HTR-8/SVneo (cell line): ENCODE measurements around the gene COQ9.
"Not testable (repeated sequence)": the region's sequence is repeated elsewhere in the genome, so short reads cannot be mapped to it uniquely, and the experiment has no call there.

Experiments used
- DNase-seq: peaks from one replicate; pipeline ENCODE4 v3.0.0; 2011; ENCODE audit warnings: low spot score, mixed read lengths; ENCODE audit not compliant: insufficient read length
- FAIRE-seq: peaks from 2 replicates; lab custom pipeline; 2011; peaks lifted over from hg19 to GRCh38; lab: Jason Lieb, UNC

The COQ9 gene

GRCh38 chr16:57424583-57424982 is 22.7 kb upstream of the COQ9 start:
- no peak for FAIRE-seq
- no peak for DNase-seq

DNA sequence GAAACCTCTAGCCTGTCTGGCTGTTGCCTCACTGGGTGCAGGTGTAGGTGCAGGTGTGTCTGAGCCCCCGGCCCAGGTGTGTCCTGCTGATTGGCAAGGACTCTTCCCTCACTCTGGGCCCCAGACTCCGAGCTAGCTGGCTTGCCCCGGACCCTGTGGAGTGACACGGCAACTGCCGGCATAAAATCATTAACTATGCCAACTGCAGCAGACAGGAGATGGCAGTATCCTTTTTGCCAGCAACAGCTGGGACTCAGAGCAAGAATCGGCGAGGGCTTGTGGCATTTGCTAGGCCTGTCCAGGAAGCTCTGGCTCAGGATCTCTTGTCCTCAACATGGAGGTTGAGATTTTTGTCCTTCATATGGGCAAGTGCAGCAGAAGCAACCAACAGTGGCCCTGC is 20.9 kb upstream of the COQ9 start:
- FAIRE-seq (no peak), DNase-seq (no peak)

DNA sequence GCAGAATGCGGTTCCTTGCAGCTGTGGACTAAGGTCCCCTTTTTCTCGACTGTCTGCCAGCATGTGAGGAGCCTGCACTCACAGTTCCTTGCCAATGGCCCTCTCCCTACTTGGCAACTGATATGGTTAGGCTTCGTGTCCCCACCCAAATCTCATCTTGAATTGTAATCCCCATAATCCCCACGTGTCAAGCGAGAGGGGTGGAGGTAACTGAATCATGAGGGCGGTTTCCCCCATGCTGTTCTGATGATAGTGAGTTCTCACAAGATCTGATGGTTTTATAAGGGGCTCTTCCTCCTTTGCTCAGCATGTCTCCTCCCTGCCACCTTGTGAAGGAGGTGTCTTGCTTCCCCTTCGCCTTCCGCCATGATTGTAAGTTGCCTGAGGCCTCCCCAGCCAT is 20.0 kb upstream of the COQ9 start:
- no peak for DNase-seq
- no peak for FAIRE-seq

DNA sequence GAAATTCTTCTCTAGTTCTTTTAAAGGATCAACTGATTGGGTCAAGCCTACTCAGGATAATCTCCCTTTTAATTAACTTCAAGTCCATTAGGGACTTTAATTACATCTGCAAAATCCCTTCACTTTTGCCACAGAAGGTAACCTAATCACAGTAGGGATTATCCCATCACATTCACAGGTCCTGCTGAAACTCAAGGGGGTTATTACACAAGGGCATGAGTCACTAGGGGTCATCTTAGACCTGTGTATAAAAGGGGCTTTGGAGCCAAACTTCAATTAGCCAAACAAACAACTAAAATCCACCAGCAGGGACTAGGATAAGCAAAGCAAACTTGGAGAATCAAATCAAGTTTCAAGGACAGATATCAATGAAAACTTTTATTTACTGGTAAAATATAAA is 19.5 kb upstream of the COQ9 start:
- FAIRE-seq (no peak), DNase-seq (no peak)

DNA sequence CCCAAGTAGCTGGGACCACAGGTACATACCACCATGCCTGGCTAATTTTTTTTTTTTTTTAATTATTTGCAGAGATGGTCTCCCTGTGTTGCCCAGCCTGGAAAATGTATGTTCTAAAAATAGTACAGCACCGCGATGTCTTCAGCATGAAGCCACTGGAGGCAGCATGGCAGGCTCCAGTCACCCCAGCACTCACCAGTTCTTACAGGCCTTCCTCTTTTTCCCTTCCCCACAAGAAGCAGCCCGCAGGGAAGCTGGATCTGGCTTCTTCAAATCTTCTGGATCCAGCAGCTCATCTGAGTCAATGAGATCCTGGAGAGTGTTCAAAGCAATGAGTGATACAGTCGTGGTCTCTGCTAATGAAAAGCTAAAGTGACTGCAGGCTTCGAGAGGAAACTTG is 16.3 kb upstream of the COQ9 start:
- FAIRE-seq = no peak

DNA sequence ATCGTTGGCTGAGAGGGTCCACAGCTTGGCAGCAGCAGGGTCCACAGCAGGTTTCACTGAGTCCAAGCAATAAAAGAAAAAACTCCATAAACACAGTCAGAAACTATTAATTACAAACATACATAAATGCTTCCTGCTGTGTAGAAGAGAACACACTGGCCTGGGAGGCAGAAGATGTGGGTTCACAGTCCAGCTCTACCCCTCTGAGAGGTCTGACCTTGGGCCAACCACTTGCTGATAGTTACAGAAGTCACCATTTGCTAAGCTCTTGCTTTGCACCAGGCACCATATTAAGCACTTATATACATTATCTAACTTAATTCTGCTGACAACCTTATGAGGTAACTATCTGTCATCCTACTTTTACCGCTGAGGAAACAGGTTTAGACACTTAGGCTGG is 14.8 kb upstream of the COQ9 start:
- FAIRE-seq = no peak
- no peak for DNase-seq

More for the DNA sequence above, 16.3 kb upstream of the COQ9 start:
- DNase-seq = no peak

DNA sequence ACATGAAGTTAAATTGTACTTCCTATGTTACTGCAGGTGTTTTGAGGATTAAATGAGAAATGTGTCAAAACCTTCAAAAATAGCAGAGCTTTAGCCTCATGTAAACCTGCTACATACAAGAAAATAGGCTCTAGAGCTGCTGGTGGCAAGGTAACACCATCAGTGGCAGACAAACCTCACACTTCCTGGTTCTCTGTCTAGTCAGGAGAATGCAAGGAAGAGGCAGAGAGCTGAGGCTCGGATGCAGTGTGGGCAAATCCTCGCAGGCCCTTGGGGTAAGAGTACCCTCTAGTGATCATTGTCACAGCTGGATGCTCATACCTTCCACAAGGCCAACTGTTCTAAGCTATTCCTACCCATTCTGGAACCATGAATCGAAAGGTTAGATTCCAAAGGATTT is 14.3 kb upstream of the COQ9 start:
- FAIRE-seq = no peak
- DNase-seq = no peak

DNA sequence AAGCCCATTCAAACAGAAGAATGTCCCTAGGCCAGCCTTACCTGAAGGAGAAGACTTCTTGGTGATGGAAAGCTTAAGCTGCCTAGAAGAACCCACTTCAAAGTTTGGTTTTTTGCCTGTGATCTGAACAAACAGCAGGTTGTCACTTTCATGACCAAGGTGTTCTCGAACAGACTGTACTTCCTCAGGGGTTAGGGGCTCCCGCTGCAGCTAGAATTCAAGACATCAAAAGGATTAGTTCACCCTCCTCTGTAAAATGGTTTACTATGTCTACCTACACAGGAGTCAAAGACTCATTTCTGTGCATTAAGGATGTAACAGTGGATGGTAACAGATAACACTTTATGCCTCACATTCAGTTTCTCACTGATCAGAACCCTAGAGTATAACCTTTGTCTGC is 13.3 kb upstream of the COQ9 start:
- DNase-seq = no peak
- FAIRE-seq = no peak

- FAIRE-seq (no peak), DNase-seq (no peak)
Observed at GRCh38 chr16:57435838-57436237, 11.4 kb upstream of the COQ9 start.

DNA sequence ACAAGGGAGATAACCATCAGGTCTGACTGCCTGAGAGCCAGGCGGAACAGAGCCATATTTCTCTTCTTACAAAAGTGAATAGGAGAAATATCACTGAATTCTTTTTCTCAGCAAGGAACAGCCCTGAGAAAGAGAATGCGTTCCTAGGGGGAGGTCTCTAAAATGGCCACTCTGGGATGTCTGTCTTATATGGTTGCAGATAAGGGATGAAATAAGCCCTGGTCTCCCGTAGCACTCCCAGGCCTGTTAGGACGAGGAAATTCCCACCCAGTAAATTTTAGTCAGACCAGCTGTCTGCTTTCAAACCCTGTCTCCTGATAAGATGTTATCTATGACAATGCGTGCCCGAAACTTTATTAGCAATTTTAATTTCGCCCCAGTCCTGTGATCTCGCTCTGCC is 7.3 kb upstream of the COQ9 start:
- not testable (repeated sequence) for FAIRE-seq, DNase-seq

DNA sequence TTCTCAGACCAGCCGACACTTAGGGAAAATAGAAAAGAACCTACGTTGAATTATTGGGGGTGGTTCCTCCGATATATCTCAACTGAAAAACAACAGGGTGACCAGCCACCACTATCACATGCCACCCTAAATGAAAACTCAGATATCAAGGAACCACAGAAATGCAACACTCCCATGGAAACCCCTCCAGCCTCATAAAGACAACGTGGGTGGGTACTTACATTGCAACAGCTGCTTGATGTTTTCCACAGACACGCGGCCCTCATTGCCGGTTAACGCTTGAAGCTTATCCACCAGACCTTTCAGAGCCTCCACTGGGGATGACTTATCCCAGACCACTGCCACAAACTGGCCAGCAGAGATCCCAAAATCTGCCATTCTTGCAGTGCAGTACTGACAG is 6.7 kb upstream of the COQ9 start:
- not testable (repeated sequence) for DNase-seq, FAIRE-seq

DNA sequence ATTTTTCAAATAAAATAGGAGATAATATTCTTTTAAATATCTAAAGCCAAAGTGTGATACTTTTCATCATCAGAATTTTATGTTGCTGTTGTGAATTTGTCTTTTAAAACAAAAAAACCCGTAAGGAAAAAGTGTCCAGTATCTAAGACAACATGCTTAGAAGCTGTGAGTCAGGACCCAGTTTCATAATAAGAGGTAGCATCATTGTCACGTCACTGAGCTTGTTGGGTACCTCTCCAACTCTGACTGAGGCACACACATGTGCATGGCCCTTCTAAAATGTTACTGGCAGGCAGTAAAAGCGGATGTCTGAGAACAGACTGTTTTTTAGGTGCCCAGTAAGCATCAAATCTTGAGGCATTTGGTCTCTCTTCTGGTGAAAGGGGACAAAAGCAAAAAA is 2.6 kb upstream of the COQ9 start:
- FAIRE-seq = no peak

DNA sequence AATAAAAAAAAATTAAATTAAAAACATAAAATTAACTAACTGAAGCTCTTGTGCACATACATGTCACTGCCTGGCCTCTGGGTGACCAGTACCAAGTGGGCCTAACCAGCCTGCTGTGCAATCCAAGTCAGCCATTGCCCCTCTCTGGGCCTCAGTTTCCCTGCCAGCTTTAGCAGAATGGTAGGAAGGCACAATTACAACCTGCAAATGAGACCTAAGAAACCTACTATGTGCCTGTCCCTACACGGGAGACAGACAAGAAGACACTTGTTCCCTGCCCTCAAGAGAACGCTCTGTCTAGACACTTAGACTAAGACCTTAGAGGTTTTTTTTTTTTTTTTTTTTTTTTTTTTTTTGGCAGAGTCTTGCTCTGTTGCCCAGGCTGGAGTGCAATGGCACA is 1.8 kb upstream of the COQ9 start:
- DNase-seq (no peak), FAIRE-seq (no peak)

More for the DNA sequence above, 2.6 kb upstream of the COQ9 start:
- DNase-seq = no peak

- FAIRE-seq (no peak), DNase-seq (peak; percentile 21)
Observed at GRCh38 chr16:57446531-57447185, 621 bp upstream of the COQ9 start.

- FAIRE-seq (no peak), DNase-seq (no peak)
Observed at GRCh38 chr16:57452021-57452420, 4.7 kb downstream of the COQ9 start.

- peak; percentile 96 for FAIRE-seq
- peak; percentile 82 for DNase-seq
Observed at GRCh38 chr16:57462209-57462977, 15.1 kb downstream of the COQ9 start, which contains the start of gene POLR2C. Gene POLR2C, plus strand, starts transcription at chr16:57462679. Its CDS starts 46 bp downstream, at chr16:57462725.

DNA sequence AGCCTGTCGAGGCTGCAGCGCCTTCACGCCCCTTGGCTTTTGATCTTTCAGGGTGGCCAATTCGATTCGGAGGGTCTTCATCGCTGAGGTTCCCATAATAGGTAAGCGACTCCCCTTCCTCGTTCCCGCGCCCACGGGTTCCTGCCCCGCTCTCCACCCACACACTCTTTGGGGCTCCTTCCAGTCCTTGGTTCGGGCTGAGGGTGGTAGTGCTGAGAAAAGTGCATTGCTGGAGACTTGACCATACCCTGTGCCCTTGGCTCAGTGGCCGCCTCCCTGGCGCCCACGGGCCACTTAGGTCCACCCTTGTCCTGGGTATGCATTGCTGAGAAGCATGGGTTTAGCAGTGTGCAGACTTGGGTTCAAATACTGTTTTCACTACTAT is 15.7 kb downstream of the COQ9 start:
- FAIRE-seq = no peak
- DNase-seq = no peak

DNA sequence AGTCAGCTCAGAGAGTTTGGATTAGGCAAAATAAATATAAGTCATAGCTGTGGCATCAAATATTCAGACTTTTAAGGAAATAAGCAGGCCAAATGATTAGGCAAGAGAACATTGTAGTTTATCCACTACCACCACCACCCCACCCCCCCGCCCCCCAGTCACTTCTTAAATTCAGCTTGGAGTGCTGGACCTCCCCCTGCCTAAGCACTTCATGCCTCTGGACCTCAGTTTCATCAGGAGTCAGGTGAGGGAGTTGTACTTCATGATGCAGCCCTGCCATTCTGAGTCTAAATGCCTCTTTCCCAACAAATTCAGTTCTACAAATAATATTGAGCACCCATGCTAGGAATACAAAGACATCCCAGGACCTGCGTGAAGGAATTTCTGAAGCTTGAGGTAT is 17.2 kb downstream of the COQ9 start:
- DNase-seq = no peak
- peak; percentile 4 for FAIRE-seq

- DNase-seq (no peak), FAIRE-seq (no peak)
Observed at GRCh38 chr16:57468346-57468745, 21.1 kb downstream of the COQ9 start.

GRCh38 chr16:57469046-57469445 is 21.8 kb downstream of the COQ9 start:
- DNase-seq (no peak), FAIRE-seq (no peak)

GRCh38 chr16:57469917-57470470 is 22.7 kb downstream of the COQ9 start:
- DNase-seq (no peak), FAIRE-seq (no peak)
